GM12891 (cell line): ENCODE results near the gene BTF3.
"Not testable (repeated sequence)": the region's sequence is repeated elsewhere in the genome, so short reads cannot be mapped to it uniquely, and the experiment has no call there.

Experiments
- DNase-seq: peaks from one replicate; pipeline ENCODE4 v3.0.0; 2011; ENCODE audit warnings: low spot score; ENCODE audit not compliant: insufficient read length
- FAIRE-seq: peaks from 2 replicates; lab custom pipeline; 2011; peaks lifted over from hg19 to GRCh38; lab: Jason Lieb, UNC
- PAX5 ChIP-seq: IDR thresholded peaks from 2 replicates; pipeline ENCODE4 v1.6.1; 2011; ENCODE audit warnings: low read length, moderate library complexity, mild to moderate bottlenecking; ENCODE audit not compliant: insufficient read depth, severe bottlenecking
- POLR2A ChIP-seq: IDR thresholded peaks from 2 replicates; pipeline ENCODE4 v1.6.1; 2011; ENCODE audit warnings: low read depth, low read length, control low read depth
- POLR2AphosphoS5 ChIP-seq: IDR thresholded peaks from 2 replicates; pipeline ENCODE4 v1.6.1; 2011; ENCODE audit warnings: low read depth, low read length, control low read depth
- POU2F2 ChIP-seq: IDR thresholded peaks from 2 replicates; pipeline ENCODE4 v1.6.1; 2011; ENCODE audit warnings: low read depth, mild to moderate bottlenecking, control low read depth, low read length, moderate library complexity
- SPI1 ChIP-seq: IDR thresholded peaks from 2 replicates; pipeline ENCODE4 v1.6.1; 2011; ENCODE audit warnings: low read depth, low read length, control low read depth
- TAF1 ChIP-seq: IDR thresholded peaks from 2 replicates; pipeline ENCODE4 v1.6.1; 2011; ENCODE audit warnings: low read depth, low read length, control low read depth

The BTF3 gene

DNA sequence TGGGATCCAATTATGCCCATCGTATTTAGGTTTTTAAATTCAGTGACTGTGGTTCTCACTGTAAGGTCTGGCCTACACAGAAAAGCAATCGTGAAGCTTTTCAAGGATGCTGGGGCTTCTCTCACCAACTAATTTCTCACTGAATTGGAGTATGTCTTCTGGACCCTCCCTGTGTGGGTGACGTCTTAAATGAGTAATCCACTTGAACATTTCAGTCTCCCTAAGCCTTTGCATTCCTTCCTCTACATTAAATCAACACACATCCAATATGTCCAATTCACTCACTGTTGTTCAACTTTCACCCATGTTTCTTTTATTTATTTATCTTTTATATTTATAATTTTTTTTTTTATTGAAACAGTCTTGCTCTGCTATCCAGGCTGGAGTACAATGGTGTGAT is 12.5 kb upstream of the BTF3 start:
- DNase-seq: no peak
- TF ChIP-seq POLR2AphosphoS5 (no peak), PAX5 (no peak), POU2F2 (no peak), TAF1 (no peak)
- no peak for FAIRE-seq

DNA sequence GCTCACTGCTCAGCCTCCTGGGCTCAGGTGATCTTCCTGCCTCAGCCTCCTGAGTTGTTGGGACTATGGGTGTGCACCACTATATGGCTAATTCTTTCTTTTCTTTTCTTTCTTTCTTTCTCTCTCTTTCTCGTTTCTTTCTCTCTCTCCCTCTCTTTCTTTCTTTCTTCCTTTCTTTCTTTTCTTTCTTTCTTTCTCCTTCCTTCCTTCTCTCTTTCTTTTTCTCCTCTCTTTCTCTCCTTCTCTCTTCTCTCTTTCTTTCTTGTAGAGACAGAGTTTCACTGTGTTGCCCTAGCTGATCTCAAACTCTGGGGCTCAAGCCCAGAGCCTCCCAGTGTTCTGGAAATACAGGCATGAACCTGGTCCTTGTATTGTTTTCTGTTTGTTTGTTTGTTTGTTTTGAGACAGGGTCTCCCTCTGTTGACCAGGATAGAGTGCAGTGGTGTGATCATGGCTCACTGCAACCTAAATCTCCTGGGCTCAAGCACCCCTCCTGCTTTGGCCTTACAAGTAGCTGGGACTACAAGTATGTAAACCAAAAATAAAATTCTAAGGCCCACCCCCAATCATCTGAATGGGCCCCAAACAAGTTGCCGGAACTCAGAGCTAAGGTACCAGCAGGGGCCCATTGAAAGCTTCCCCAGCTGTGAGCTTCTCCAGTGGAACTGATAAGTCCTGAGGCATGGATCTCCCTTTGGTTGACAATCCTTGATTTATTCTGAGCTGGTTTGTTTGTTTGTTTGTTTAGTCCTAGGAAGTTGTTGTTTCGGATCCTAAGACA is 11.9 kb upstream of the BTF3 start:
- TF ChIP-seq POU2F2 (no peak), PAX5 (no peak), POLR2AphosphoS5 (no peak), POLR2A (no peak), TAF1 (no peak), SPI1 (no peak)
- no peak for DNase-seq
- FAIRE-seq: no peak

DNA sequence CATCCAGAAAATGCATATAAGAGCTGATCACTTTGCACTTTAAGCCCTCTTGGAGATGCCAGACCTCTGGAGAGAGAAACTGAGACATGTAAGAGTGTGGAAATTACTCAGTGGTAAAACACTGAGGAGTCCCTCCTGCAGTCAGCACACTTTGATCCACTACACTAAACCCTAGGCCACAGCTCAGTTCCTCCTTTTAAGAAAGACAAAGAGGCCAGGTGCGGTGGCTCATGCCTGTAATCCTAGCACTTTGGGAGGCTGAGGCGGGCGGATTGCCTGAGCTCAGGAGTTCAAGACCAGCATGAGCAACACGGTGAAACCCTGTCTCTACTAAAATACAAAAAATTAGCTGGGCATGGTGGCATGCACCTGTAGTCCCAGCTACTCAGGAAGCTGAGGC is 11.0 kb upstream of the BTF3 start:
- DNase-seq, FAIRE-seq: not testable (repeated sequence)
- peak; percentile 46 for TF ChIP-seq SPI1

DNA sequence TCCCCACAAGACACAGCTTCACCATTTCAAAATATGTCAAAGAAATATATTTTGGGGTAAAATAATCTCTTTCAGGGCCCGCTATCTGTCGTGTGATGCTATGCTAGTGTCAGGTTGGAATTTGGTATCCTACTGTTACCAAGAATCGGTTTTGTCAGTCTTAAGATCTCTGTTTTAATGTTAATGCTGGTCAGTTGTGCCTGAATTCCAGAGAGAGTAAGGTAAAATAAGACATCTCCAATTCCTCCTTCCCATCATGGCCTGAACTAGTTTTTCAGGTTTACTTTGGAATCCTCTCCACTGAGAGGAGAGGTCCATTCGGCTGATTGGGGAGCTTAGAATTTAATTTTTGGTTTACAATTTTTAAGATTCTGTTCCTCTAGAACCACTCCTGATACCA is 10.4 kb upstream of the BTF3 start:
- TF ChIP-seq SPI1 (no peak), PAX5 (no peak), TAF1 (no peak), POLR2AphosphoS5 (no peak), POLR2A (no peak), POU2F2 (no peak)
- FAIRE-seq (no peak), DNase-seq (no peak)

DNA sequence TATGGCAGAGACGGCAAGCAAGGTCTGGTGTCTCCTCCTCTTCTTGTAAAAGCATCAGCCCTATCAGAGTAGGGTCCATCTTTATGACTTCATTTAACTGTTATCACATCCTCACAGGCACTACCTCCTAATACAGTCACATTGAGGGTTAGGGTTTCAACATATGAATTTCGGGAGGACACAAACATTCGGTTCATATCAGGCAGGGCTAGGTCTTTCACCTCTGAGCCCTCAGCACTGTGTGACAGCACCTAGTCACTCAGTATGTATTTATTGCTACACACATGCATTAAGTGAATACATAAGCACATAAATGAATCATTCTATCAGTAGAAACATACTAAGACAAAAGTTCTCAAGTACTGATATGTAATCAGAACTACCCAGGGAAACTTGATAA is 9.4 kb upstream of the BTF3 start:
- no peak for TF ChIP-seq SPI1
- TF ChIP-seq TAF1: no peak
- TF ChIP-seq PAX5: no peak
- TF ChIP-seq POLR2A: no peak
- TF ChIP-seq POLR2AphosphoS5: no peak
- TF ChIP-seq POU2F2: no peak
- no peak for FAIRE-seq

DNA sequence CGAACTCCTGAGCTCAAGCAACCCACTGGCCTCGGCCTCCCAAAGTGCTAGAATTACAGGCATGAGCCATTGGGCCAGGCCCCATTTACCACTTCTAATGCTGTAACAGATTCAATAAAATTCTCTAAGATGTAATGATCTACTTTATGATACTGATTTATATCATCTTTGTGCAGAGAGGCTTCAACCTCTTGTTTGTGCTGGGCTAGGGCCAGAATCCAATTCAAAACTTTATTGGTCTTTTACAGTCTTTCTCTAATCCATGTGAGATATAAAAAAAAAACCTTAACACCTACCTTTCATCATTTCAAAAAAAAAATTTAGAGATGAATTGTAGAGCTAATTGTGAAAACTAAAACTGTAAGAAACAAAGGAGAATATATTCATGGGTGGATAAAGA is 8.2 kb upstream of the BTF3 start:
- TF ChIP-seq POLR2A (no peak), POU2F2 (no peak), TAF1 (no peak), SPI1 (no peak), POLR2AphosphoS5 (no peak), PAX5 (no peak)
- FAIRE-seq (no peak), DNase-seq (no peak)

More for the DNA sequence above, 9.4 kb upstream of the BTF3 start:
- no peak for DNase-seq

DNA sequence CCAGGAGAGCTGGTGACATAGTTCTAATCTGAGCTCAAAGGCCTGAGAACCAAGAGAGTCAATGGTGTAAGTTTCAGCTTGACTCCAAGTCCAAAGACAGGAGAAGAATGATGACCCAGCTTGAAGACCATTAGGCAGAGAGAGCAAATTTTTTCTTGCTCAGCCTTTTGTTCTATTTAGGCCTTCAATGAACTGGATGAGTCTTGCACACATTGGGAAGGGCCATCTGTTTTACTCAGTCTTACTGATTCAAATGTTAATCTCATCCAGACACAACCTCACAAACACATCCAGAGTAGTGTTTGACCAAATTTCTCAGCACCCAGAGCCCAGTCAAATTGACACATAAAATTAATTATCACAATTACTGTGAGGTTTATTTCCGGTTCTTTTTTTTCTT is 7.1 kb upstream of the BTF3 start:
- DNase-seq (no peak), FAIRE-seq (no peak)
- no peak for TF ChIP-seq SPI1
- no peak for TF ChIP-seq PAX5
- TF ChIP-seq POU2F2: no peak
- TF ChIP-seq POLR2AphosphoS5: no peak
- TF ChIP-seq TAF1: no peak
- TF ChIP-seq POLR2A: no peak

DNA sequence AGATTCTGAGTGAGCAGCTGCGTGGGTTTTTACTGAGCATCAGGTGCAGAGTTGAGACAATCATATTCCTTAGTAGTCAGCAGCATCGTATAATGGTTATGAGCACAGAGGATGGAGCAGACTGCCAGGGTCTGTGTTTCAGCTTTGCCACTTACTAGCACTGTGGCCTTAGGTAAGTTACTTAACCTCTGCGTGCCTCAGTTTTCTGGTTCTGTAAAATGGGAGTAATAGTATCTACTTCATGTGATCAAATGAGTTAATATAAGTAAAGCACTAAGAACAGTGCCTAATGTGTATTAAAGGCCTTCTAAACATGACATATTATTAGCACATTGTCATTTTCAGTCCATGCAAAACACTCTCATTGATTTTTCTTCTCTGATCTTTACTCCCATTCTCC is 4.8 kb upstream of the BTF3 start:
- no peak for FAIRE-seq
- TF ChIP-seq TAF1: no peak
- TF ChIP-seq SPI1: no peak
- no peak for TF ChIP-seq POU2F2
- no peak for TF ChIP-seq POLR2A
- TF ChIP-seq PAX5: no peak
- TF ChIP-seq POLR2AphosphoS5: no peak
- no peak for DNase-seq

DNA sequence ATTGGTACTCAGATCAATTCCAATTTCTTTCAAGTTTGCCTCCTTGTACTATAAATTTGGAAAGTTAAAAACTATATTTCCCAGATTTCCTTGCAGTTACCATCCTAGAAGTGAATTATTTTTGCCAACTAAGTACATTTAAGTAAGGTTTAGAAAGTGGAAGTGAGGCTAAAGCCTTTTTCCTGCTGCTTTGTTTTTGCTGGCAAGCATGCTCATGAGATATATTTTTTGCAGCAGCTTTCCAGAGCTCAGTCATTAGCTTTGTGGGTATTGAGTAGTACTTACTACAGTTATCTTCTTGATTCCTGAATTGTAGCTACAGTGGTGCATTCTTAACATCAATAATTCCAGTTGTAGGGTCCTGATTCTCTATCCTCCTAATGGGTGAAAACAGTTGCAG is 3.5 kb upstream of the BTF3 start:
- no peak for FAIRE-seq
- TF ChIP-seq PAX5 (no peak), POLR2A (no peak), POLR2AphosphoS5 (no peak), POU2F2 (no peak), SPI1 (no peak), TAF1 (no peak)
- no peak for DNase-seq
